22Rv1 (cell line): ENCODE results near the gene COL6A3.
"Not testable (repeated sequence)": the region's sequence is repeated elsewhere in the genome, so short reads cannot be mapped to it uniquely, and the experiment has no call there.

ENCODE experiments used
- H3K27ac ChIP-seq: fragments of 450-650 bp; 2 replicates; pipeline ENCODE4 v1.5.1; 2017
- CTCF ChIP-seq: fragments of 450-650 bp; IDR thresholded peaks from 2 replicates; pipeline ENCODE4 v1.5.1; 2017; ENCODE audit warnings: mild to moderate bottlenecking
- ZFX ChIP-seq: fragments of 450-650 bp; IDR thresholded peaks from 2 replicates; pipeline ENCODE4 v1.6.1; 2017; ENCODE audit warnings: antibody characterized with exemption, borderline replicate concordance

Gene COL6A3

GRCh38 chr2:237309011-237309410 lies 105.0 kb downstream of the COL6A3 start:
- TF ChIP-seq CTCF, result no peak
- H3K27ac ChIP-seq, result no peak overlapping the region

DNA sequence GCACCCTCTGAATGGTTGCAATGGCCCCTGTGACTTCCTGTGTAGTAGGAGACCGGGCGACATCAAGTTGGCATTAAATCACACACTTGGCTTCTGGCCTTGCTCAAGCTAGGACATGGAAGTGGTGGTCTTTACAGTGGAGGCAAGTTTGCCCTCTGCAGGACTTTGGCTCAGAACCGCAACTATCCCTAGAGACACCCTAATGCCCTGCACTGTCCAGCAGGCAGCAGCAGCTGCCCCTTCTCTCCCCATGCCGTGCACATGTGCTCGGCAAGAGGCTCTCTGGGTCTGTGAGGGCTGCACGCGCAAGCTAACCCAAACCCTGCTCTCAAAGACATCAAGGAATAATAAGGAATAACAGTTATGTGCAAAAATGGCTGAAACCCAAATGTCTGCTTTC lies 106.5 kb downstream of the COL6A3 start:
- TF ChIP-seq CTCF, result no peak
- TF ChIP-seq ZFX, result no peak
- no peak overlapping the region for H3K27ac ChIP-seq

DNA sequence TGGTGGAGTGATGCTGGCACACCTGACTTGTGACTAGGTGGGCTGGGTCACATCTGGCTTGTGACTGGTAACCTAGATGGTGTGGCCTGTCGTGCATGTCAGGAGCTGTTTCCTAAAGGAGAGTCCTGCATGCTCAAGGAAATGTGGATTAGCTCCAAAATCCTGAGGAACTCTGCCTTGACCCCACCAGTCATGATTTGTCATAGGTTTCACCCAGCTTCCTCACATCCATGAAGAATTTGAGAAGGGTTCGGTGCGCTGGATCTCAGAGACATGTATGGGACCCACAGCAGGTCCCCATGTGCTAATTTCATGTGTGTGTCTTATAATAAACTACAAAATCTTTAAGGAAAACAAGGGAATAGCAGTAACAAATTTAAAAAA lies 107.2 kb downstream of the COL6A3 start:
- TF ChIP-seq CTCF, result no peak
- no peak for TF ChIP-seq ZFX

DNA sequence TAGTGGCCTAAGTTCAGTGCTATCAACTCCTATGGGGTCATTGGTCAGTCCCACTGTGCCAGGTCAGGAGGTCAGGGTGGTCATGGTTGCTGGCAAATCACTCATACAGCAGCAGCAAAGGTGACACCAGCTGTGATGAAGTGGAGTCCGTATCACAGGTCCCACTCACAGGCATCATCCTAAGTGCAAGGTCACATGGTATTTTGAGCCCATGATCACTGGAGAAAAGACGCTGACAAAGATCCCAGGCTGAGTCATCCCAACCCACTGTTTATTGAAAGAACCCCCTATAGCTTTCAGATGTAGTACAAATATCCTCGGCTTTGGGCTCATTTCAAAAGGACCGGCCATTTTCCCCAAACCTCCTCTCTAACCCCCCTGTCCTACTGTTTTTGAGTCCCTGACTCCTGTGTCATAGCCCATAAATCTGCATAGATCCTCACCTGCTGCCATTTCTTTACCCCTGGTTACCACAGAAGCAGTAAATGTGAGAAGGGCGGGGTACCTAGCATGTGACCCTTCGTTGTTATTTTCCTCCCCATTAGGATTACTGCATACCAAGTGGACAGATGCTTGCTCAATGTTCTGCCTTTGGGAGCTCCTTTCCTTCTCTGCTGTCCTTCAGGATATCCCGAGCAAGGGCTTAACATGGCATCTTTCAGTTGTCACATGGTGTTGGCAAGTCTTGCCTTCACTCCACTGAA lies 107.7 kb downstream of the COL6A3 start:
- H3K27ac ChIP-seq, result no peak overlapping the region
- TF ChIP-seq ZFX, result no peak
- TF ChIP-seq CTCF, result no peak

More for the DNA sequence above, 107.2 kb downstream of the COL6A3 start:
- no peak overlapping the region for H3K27ac ChIP-seq

DNA sequence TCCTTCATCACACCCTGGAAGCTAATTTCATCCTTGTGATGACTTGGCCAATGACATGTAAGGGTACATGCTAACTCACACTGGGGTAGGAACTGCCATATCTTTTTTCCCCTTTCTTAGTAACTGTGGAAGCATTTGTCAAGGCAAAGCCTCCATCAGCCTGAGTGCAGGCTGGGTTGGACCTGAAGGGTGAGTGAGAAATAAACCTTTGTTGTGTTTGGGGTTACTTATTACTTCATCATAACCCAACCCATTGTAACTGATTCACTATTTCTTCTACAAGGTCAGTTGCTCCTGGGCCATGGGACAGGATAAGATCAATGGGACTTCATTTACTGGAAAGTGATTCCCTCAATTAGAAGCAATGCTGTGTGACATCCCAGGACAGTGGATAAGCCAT lies 108.4 kb downstream of the COL6A3 start:
- H3K27ac ChIP-seq, result no peak overlapping the region
- TF ChIP-seq ZFX, result no peak
- no peak for TF ChIP-seq CTCF

DNA sequence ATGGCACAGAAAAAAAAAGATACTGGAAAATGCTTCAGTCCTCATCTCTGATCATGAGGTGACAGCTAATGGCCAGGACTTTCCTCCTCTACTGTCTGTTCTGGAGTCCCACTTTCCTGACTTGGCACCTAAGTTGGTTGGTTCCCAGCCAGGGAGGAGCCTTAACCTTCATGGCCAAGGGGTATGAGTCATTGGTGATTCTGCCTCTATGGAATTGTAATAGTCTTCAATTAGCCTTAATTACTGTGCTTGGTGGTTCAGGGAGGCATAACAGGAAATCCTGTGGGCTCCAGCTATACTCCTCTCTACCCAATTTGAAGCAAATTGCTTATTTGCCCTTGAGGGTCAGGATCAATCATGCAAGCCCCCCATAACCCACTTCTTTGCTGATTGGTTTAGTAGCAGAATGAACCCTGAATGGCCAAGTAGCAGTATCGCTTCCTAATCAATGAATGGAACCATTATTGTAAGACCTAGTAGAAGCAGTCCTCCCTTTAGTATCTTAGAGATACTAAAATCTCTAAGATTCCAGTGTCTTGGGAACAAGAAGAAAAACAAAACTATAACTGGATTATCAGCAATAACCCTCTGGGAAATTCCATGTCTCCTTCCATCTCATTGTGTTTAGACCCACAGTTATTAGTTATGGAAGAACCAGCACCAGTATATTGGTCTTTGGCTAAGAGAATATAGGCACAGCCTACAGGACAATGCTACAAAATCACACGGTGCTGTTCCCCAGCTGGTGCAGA lies 109.0 kb downstream of the COL6A3 start:
- no peak overlapping the region for H3K27ac ChIP-seq
- TF ChIP-seq CTCF (no peak), ZFX (no peak)

GRCh38 chr2:237303244-237303643 lies 110.7 kb downstream of the COL6A3 start:
- H3K27ac ChIP-seq, result not testable (repeated sequence)
